Mucosa of stomach (tissue), 1 donor: ENCODE results near the gene GBP2.
"Not testable (repeated sequence)": the region's sequence is repeated elsewhere in the genome, so short reads cannot be mapped to it uniquely, and the experiment has no call there.

Experiments used
- H3K27me3 ChIP-seq: one replicate; pipeline ENCODE4 v1.7.0; 2013; ENCODE audit warnings: mild to moderate bottlenecking, low read length; ENCODE audit not compliant: control insufficient read depth, insufficient read depth
- H3K36me3 ChIP-seq: one replicate; pipeline ENCODE4 v1.7.0; 2013; ENCODE audit warnings: low read length; ENCODE audit not compliant: control insufficient read depth, insufficient read depth
- H3K4me1 ChIP-seq: one replicate; pipeline ENCODE4 v1.7.0; 2013; ENCODE audit warnings: mild to moderate bottlenecking, low read length; ENCODE audit not compliant: control insufficient read depth, insufficient read depth
- H3K4me3 ChIP-seq: one replicate; pipeline ENCODE4 v1.7.0; 2013; ENCODE audit warnings: low read length
- H3K9ac ChIP-seq: one replicate; pipeline ENCODE4 v1.7.0; 2013; ENCODE audit warnings: mild to moderate bottlenecking, low read length, moderate library complexity
- H3K9me3 ChIP-seq: one replicate; pipeline ENCODE4 v1.7.0; 2013; ENCODE audit warnings: mild to moderate bottlenecking, low read length, moderate library complexity; ENCODE audit not compliant: control insufficient read depth
- donor health status: Pancreatic carcinoma.

Gene GBP2

DNA sequence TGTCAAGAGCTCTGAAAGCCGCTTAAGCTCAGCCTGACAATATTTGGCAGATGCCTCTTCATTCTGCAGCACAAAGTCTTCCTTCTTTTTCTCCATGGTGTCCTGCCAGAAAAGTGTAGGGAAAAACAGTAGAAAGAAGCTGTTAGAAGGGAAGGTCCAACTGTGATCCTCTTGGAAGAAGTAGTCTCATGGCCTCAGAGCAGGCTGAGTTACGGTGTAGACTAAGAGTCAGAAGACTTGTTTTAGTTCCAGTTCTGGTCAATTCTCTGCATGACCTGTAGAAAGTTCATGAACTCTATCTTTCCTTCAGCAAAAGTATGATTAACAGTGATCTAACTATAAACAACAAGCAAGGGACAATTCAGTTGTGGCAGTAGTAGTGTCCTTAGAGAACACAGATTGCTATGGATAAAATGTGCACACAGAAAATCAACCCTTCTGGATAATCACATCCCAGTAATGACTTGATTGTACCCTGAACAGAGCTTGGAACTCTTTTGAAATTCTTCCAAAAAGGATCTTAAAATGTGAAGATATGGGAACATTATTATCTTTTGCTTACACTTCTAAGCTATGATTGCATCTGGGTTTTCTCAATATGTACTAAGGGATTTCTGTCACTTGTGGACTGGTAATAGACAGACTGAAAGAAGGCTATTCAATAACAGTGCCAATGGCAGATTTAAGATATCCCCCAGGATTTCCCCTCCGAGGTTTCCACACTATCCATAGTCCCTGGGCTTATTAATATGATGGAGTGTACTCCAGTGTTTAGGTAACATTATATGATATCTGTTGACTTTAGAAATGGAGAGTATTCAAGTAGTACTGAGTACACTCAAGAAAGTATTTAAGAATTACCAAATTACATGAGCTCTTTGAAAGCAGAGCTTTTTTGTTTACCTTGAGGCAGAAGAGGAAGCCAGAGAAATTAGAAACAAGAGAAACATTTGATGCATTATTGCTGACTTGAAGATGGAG is 22.1 kb upstream of the GBP2 start:
- H3K36me3 ChIP-seq, result no peaks in the 10 kb centered on the region
- no peaks in the 10 kb centered on the region for H3K9me3 ChIP-seq
- H3K4me1 ChIP-seq, result no peaks in the 10 kb centered on the region
- no peak overlapping the region for H3K4me3 ChIP-seq
- H3K9ac ChIP-seq, result no peak overlapping the region
- no peaks in the 10 kb centered on the region for H3K27me3 ChIP-seq

DNA sequence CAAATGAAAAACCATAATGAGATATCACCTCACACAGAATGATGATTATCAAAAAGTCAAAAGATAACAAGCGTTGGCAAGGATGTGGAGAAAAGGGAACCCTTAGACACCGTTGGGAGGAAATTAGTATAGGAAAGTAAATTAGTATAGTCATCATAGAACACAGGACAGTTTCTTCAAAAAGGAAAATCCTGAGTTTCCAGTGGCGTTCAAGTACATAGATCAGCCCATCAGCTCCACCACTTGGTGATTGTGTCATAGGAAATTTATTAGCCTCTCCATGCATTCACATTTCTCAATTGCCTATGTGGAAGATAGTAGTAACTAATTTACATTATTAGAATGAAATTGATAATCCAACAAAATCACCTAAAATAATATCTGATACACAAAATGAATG is 20.8 kb upstream of the GBP2 start:
- no peaks in the 10 kb centered on the region for H3K36me3 ChIP-seq
- H3K4me3 ChIP-seq, result no peak overlapping the region
- H3K4me1 ChIP-seq, result no peaks in the 10 kb centered on the region
- H3K27me3 ChIP-seq, result no peaks in the 10 kb centered on the region
- no peaks in the 10 kb centered on the region for H3K9me3 ChIP-seq
- H3K9ac ChIP-seq, result no peak overlapping the region

GRCh38 chr1:89143484-89143883 is 17.6 kb upstream of the GBP2 start:
- Histone ChIP-seq H3K36me3 (no peaks in the 10 kb centered on the region), H3K9me3 (no peaks in the 10 kb centered on the region), H3K4me3 (no peak overlapping the region), H3K9ac (no peak overlapping the region), H3K27me3 (no peaks in the 10 kb centered on the region), H3K4me1 (no peaks in the 10 kb centered on the region)

DNA sequence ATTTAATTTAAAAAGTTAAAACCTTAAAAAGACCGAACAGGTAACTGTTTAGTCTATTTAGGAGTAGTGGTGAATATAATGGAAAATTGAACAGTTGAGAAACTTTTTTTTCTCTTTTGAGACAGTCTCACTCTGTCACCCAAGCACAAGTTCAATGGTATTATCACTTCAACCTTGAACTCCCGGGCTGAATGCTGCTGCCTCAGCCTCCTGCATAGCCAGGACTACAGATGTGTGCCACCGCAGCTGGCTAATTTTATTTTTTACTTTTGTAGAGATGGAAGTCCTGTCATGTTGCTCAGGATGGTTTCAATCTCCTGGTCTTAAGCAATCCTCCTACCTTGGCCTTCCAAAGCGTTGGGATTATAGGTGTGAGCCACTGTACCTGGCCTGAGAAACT is 16.2 kb upstream of the GBP2 start:
- no peaks in the 10 kb centered on the region for H3K36me3 ChIP-seq
- H3K4me1 ChIP-seq, result no peaks in the 10 kb centered on the region
- no peaks in the 10 kb centered on the region for H3K27me3 ChIP-seq
- H3K9ac ChIP-seq, result no peak overlapping the region
- no peak overlapping the region for H3K4me3 ChIP-seq
- no peaks in the 10 kb centered on the region for H3K9me3 ChIP-seq

GRCh38 chr1:89133747-89134146 is 7.8 kb upstream of the GBP2 start:
- H3K36me3 ChIP-seq, result no peaks in the 10 kb centered on the region

DNA sequence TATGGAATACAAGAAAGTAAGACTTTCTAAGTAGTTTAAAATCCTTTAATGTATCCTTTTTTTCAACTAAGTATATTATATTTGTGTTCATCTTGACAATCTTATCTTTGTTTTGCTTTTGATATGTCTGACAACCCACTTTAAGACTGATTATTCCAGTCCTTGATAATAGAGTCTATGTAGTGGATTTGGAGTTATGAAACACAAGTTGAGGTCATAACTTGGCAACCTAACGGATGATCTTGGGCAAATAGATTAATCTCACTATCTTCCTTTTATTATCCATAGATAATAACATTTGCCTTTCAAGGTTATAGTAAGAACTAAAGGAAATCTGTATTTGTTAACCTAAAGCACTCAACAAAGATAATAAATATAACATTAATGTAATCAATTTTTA is 4.8 kb upstream of the GBP2 start:
- no peak overlapping the region for H3K4me3 ChIP-seq
- H3K9me3 ChIP-seq, result no peaks in the 10 kb centered on the region
- no peaks in the 10 kb centered on the region for H3K36me3 ChIP-seq
- H3K9ac ChIP-seq, result no peak overlapping the region
- H3K4me1 ChIP-seq, result peaks cover 19% of the 10 kb centered on the region
- H3K27me3 ChIP-seq, result no peaks in the 10 kb centered on the region

More at GRCh38 chr1:89133747-89134146, 7.8 kb upstream of the GBP2 start:
- Histone ChIP-seq H3K27me3 (no peaks in the 10 kb centered on the region), H3K9me3 (no peaks in the 10 kb centered on the region), H3K4me1 (peaks cover 11% of the 10 kb centered on the region), H3K9ac (no peak overlapping the region), H3K4me3 (no peak overlapping the region)

DNA sequence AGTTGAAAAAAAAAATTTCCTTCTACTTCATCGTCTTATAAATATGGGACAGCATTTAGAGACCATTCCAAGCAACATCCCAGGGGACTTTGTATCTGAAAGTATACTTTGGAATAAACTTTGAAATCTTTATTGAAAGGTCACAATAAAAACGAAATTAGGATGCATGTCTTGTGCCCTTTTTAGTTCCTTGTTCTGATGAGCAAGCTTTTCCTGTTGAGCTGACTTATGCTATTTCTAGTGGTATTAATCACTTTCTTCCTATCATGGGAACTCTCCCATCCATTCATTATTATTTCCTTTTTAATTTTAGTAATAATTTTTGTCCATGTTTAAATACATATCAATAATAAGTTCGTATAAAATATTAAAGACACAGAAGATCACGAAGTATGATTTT is 4.0 kb upstream of the GBP2 start:
- Histone ChIP-seq H3K27me3 (no peaks in the 10 kb centered on the region), H3K9me3 (no peaks in the 10 kb centered on the region), H3K4me1 (peaks cover 19% of the 10 kb centered on the region), H3K4me3 (no peak overlapping the region), H3K36me3 (no peaks in the 10 kb centered on the region), H3K9ac (no peak overlapping the region)

DNA sequence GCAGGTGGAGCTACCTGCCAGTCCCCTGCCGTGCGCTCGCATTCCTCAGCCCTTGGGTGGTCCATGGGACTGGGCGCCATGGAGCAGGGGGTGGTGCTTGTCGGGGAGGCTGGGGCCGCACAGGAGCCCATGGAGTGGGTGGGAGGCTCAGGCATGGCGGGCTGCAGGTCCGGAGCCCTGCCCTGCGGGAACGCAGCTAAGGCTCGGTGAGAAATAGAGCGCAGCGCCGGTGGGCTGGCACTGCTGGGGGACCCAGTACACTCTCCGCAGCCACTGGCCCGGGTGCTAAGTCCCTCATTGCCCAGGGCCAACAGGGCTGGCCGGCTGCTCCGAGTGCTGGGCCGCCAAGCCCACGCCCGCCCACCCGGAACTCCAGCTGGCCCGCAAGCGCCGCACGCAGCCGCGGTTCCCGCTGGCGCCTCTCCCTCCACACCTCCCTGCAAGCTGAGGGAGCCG is 2.1 kb upstream of the GBP2 start:
- not testable (repeated sequence) for H3K4me3 ChIP-seq, H3K27me3 ChIP-seq, H3K36me3 ChIP-seq, H3K9me3 ChIP-seq, H3K9ac ChIP-seq
- H3K4me1 ChIP-seq, result peaks cover 19% of the 10 kb centered on the region

DNA sequence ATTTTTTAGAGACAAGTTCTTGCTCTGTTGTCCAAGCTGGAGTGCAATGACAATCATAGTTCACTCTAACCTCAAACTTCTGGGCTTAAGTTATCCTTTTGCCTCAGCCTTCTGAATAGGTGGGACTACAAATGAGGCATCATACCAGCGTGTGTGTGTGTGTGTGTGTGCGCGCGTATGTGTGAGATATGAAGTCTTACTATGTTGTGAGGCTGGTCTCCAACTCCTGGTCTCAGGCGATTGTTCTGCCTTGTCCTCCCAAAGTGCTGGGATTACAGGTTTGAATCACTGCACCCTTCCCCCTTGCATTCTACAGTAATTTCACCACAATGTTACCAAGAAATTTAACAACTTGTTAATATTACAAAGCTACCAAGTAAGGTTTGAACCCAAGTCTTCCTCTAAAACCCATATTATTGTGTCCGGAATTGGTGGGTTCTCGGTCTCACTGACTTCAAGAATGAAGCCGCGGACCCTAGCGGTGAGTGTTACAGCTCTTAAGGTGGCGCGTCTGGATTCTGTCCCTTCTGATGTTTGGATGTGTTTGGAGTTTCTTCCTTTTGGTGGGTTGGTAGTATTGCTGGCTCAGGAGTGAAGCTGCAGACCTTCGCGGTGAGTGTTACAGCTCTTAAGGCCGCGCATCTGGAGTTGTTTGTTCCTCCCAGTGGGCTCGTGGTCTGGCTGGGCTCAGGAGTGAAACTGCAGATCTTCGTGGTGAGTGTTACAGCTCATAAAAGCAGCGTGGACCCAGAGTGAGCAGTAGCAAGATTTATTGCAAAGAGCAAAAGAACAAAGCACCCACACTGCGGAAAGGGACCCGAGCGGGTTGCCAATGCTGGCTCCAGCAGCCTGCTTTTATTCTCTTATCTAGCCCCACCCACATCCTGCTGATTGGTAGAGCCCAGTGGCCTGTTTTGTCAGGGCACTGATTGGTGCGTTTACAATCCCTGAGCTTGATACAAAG is 970 bp upstream of the GBP2 start:
- H3K4me3 ChIP-seq, H3K9ac ChIP-seq, H3K9me3 ChIP-seq, H3K27me3 ChIP-seq, H3K36me3 ChIP-seq: not testable (repeated sequence)
- H3K4me1 ChIP-seq, result peaks cover 19% of the 10 kb centered on the region

GRCh38 chr1:89125240-89125912 is 538 bp downstream of the GBP2 start:
- H3K9me3 ChIP-seq, result no peaks in the 10 kb centered on the region
- no peaks in the 10 kb centered on the region for H3K36me3 ChIP-seq
- peaks cover 18% of the 10 kb centered on the region for H3K4me1 ChIP-seq
- H3K9ac ChIP-seq, result peak overlapping the region; percentile 84
- no peaks in the 10 kb centered on the region for H3K27me3 ChIP-seq
- peak overlapping the region; percentile 56 for H3K4me3 ChIP-seq

DNA sequence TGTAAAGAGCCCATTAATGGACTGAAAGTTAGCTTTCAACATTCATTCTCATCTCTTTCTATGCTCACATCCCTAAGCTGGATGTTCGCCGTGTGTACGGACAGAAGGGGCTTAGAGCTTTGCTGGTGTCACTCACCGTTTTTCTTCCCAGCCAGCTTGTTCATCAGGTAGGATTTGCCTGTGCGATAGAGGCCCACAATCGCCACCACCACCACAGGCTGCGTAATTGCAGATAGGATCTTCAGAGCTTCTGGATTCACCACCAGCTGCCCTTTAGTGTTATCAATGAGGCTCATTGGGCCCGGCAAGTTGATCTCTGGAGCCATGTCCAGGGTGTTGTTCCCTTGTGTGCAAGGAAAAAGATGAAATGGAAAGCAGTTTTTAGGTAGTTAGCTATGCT is 4.3 kb downstream of the GBP2 start:
- no peaks in the 10 kb centered on the region for H3K27me3 ChIP-seq
- peaks cover 7% of the 10 kb centered on the region for H3K36me3 ChIP-seq
- no peaks in the 10 kb centered on the region for H3K9me3 ChIP-seq

More for the DNA sequence above, 4.3 kb downstream of the GBP2 start:
- H3K4me3 ChIP-seq, result no peak overlapping the region
- H3K9ac ChIP-seq, result no peak overlapping the region
- peaks cover 7% of the 10 kb centered on the region for H3K4me1 ChIP-seq
